ENCODE measurements around the gene LPAR6. TPM values are rescaled to one million over a fixed set of nuclear protein-coding genes. Genes with fewer than 3 reads are reported as not detected.

LPAR6 gene
- total and polyA plus RNA-seq, 2 of the 4 experiments (the other 2 are of a cell fraction): 1.4 to 2.0 TPM

- H2BK20ac ChIP-seq (ENCODE audit: low read depth, low read length): no peak overlapping the region
- no peak overlapping the region for H3K18ac ChIP-seq (ENCODE audit: low read depth, low read length)
- H3K4me2 ChIP-seq (ENCODE audit: low read depth, low read length): peak overlapping the region; percentile 25
- H3K23ac ChIP-seq (ENCODE audit: low read depth, low read length): 0 out of 2 replicates have a peak overlapping the region, but pooled peaks have one; percentile 23
- H3K9me1 ChIP-seq (ENCODE audit: insufficient read depth, low read length): no peaks in the 10 kb centered on the region
- H3K4me3 ChIP-seq (ENCODE audit: insufficient read depth, low read depth, low read length): no peak overlapping the region
- in situ Hi-C loops (cut with MboI; ENCODE audit: low sequenced_read_pairs): no loop called here
- H4K8ac ChIP-seq (ENCODE audit: low read depth in 2 of 2, low read length in 2 of 2): no peak overlapping the region; a peak in 1 of 4 replicates
- DNase-seq (no peak), ATAC-seq (ENCODE audit: low read depth) (peak; percentile 18)
- H3K9me3 ChIP-seq (ENCODE audit: control insufficient read depth, insufficient read depth, low read length): no peaks in the 10 kb centered on the region
- no peak overlapping the region for H2AK9ac ChIP-seq (replicated peaks; ENCODE audit: low read depth, low read length, poor library complexity)
- no peak overlapping the region for H3K14ac ChIP-seq (replicated peaks; ENCODE audit: low read depth, low read length)
- H3K56ac ChIP-seq (ENCODE audit: extremely low read depth, insufficient read depth, low read length): no peak overlapping the region
- H3K36me3 ChIP-seq (ENCODE audit: control insufficient read depth, insufficient read depth, low read length): no peaks in the 10 kb centered on the region
- H3K27ac ChIP-seq (ENCODE audit: insufficient read depth, low read length): peak overlapping the region; percentile 44; the same call in 1 of the 2 replicates
- ChIA-PET POLR2A (ENCODE audit: unreplicated experiment) (no interaction called here), CTCF (interaction anchor here (0.6 kb wide), 2 partner anchors 18 to 180 kb away, joined by 3 read pairs; no protein-coding TSS in a partner anchor)
- no peak for TF ChIP-seq BHLHE40 (IDR thresholded peaks at IDR 0.05; ENCODE audit: low read depth, low read length)
- no peak for TF ChIP-seq RFX5 (IDR thresholded peaks at IDR 0.05; ENCODE audit: low read depth, low read length)
- no peak for TF ChIP-seq RCOR1 (IDR thresholded peaks at IDR 0.05; ENCODE audit: insufficient replicate concordance, low read length)
- TF ChIP-seq MXI1 (IDR thresholded peaks at IDR 0.05; ENCODE audit: borderline replicate concordance, low read depth, low read length): no peak
- TF ChIP-seq NFE2L2 (IDR thresholded peaks at IDR 0.05; ENCODE audit: low read depth, low read length): no peak
- no peak for TF ChIP-seq RAD21 (IDR thresholded peaks at IDR 0.05; ENCODE audit: low read length)
- no peak overlapping the region for H4K5ac ChIP-seq (ENCODE audit: low read depth, low read length)
- no TSS peak for BruUV-seq (replicated peaks)
- peak overlapping the region; percentile 78 for H2BK5ac ChIP-seq (ENCODE audit: low read depth, low read length, poor library complexity, severe bottlenecking)
- no peak overlapping the region for H2BK15ac ChIP-seq (ENCODE audit: low read depth, low read length)
- H3K4ac ChIP-seq (ENCODE audit: low read depth, low read length): no peak overlapping the region
- H3K4me1 ChIP-seq (ENCODE audit: control insufficient read depth, insufficient read depth, low read length): peaks cover 5% of the 10 kb centered on the region; the same call in 1 of the 2 replicates
- WGBS, 2 experiments (ENCODE audit: extremely low coverage in 2 of 2, insufficient read length in 1 of 2): no CpG with 5 or more reads among the region's 2 CpGs
- intact Hi-C loops (cut with micrococcal nuclease): no loop called here
- H3K9ac ChIP-seq (ENCODE audit: low read depth, low read length): no peak overlapping the region
- H2BK120ac ChIP-seq (ENCODE audit: low read depth, low read length): no peak overlapping the region
- H3K27me3 ChIP-seq (ENCODE audit: control insufficient read depth, insufficient read depth, low read length): no peaks in the 10 kb centered on the region
- no peaks in the 10 kb centered on the region for H4K20me1 ChIP-seq (ENCODE audit: insufficient read depth, low read length)
- no peak overlapping the region for H2AK5ac ChIP-seq (ENCODE audit: low read depth, low read length)
- H3K79me1 ChIP-seq (ENCODE audit: low read depth in 1 of 2, low read length in 2 of 2): peaks cover 3 to 19% of the 10 kb centered on the region in 2 experiments; a peak in 1 of 4 replicates
- dilution Hi-C loops (cut with HindIII; ENCODE audit: low sequenced_read_pairs, unreplicated experiment): no loop called here
- H4K91ac ChIP-seq (ENCODE audit: insufficient read depth, low read depth, low read length): no peak overlapping the region
- H2AFZ ChIP-seq (replicated peaks; ENCODE audit: low read length, poor library complexity): no peak overlapping the region
Observed at GRCh38 chr13:48400090-48400694, 12.7 kb downstream of the LPAR6 start.

Measured in IMR-90 (cell line).